Activated CD4-positive, alpha-beta T cell treated with anti-CD3 and anti-CD28 coated beads, Interleukin-10, Interleukin-2, amounts not matched to agents 100 ng/mL and 50 ng/mL, durations not matched to agents 16 hours and 8 hours (primary cell): ENCODE measurements around the gene TNFRSF9.
"Not testable (repeated sequence)": the region's sequence is repeated elsewhere in the genome, so short reads cannot be mapped to it uniquely, and the experiment has no call there.

Experiments
- DNase-seq: peaks from one replicate; pipeline ENCODE4 v3.0.0-alpha.2; 2020

The TNFRSF9 gene

GRCh38 chr1:7960867-7961215 lies 20.2 kb upstream of the TNFRSF9 start:
- DNase-seq, result no peak

GRCh38 chr1:7960165-7960564 lies 19.5 kb upstream of the TNFRSF9 start:
- DNase-seq, result no peak

- DNase-seq, result no peak
These were observed 15.8 kb upstream of the TNFRSF9 start for GRCh38 chr1:7956218-7957032.

- no peak for DNase-seq
These were observed 14.0 kb upstream of the TNFRSF9 start for GRCh38 chr1:7954683-7955082.

GRCh38 chr1:7953850-7954609 lies 13.4 kb upstream of the TNFRSF9 start:
- DNase-seq, result peak; percentile 97

GRCh38 chr1:7952791-7953190 lies 12.2 kb upstream of the TNFRSF9 start:
- not testable (repeated sequence) for DNase-seq

- DNase-seq, result peak; percentile 93
These were observed 8.3 kb upstream of the TNFRSF9 start for GRCh38 chr1:7948960-7949359.

- no peak for DNase-seq
These were observed 2.6 kb upstream of the TNFRSF9 start for GRCh38 chr1:7943251-7943650.

GRCh38 chr1:7942214-7942921 lies 1.7 kb upstream of the TNFRSF9 start:
- peak; percentile 43 for DNase-seq

- DNase-seq, result no peak
These were observed 776 bp upstream of the TNFRSF9 start for GRCh38 chr1:7941437-7941793.

GRCh38 chr1:7940034-7940433 lies 605 bp downstream of the TNFRSF9 start:
- DNase-seq, result no peak

- no peak for DNase-seq
These were observed 2.6 kb downstream of the TNFRSF9 start for GRCh38 chr1:7938070-7938469.

- no peak for DNase-seq
These were observed 8.0 kb downstream of the TNFRSF9 start for GRCh38 chr1:7932524-7933138.

- no peak for DNase-seq
These were observed 9.2 kb downstream of the TNFRSF9 start for GRCh38 chr1:7931446-7931812.

- DNase-seq, result peak; percentile 50
These were observed 9.8 kb downstream of the TNFRSF9 start for GRCh38 chr1:7930645-7931445.

GRCh38 chr1:7929637-7930036 lies 11.0 kb downstream of the TNFRSF9 start:
- DNase-seq, result peak; percentile 33

GRCh38 chr1:7928247-7928646 lies 12.4 kb downstream of the TNFRSF9 start:
- DNase-seq, result no peak

- not testable (repeated sequence) for DNase-seq
These were observed 13.6 kb downstream of the TNFRSF9 start for GRCh38 chr1:7927061-7927460.

- no peak for DNase-seq
These were observed 18.3 kb downstream of the TNFRSF9 start for GRCh38 chr1:7922301-7922700.

- DNase-seq, result no peak
These were observed 18.8 kb downstream of the TNFRSF9 start for GRCh38 chr1:7921796-7922195.

- DNase-seq, result no peak
These were observed 20.8 kb downstream of the TNFRSF9 start for GRCh38 chr1:7919880-7920279.

GRCh38 chr1:7917971-7918370 lies 22.7 kb downstream of the TNFRSF9 start:
- DNase-seq, result not testable (repeated sequence)

GRCh38 chr1:7916501-7916830 lies 24.2 kb downstream of the TNFRSF9 start:
- no peak for DNase-seq
